ENCODE data around the gene IPO4.

DNA sequence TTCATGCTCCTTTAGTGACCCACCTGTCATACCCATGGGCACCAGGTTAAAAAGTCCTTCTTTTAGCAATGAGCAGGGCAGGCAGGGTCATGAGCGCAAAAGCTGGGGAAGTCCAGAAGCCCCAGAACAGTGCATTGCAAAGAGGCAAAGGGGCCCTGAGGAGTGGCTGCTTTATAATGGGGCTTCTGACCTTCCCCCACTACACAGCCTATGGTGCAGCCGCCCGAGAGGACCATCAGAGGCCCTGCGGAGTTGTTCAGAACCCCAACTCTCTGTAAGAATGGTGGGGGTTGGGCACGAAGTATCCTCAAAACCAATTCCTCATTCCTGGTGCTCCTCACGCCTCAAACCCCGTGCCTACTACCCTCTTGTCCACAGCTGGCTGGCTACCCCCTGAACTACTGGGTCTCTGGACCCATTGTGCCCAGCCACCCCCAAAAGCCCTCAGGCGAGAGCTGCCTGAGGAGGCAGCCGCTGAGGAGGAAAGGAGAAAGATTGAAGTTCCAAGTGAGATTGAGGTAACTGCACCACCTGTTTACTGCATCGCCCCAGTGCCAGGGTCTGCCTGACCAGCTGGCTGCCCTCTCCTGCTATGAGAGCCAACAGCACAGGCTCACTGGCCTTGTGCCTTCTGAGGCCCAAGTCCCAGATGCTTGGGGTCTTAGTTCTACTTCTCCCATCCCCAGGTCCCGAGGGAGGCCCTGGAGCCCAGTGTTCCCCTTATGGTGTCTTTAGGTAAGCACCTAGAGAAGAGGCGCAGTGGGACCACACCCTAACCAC is 10.0 kb downstream of the IPO4 start:
- TF ChIP-seq POLR2AphosphoS5 (IDR thresholded peaks at IDR 0.05), result no peak
- no peak for TF ChIP-seq POLR2A (IDR thresholded peaks at IDR 0.05)
- TF ChIP-seq, protein P1, sequence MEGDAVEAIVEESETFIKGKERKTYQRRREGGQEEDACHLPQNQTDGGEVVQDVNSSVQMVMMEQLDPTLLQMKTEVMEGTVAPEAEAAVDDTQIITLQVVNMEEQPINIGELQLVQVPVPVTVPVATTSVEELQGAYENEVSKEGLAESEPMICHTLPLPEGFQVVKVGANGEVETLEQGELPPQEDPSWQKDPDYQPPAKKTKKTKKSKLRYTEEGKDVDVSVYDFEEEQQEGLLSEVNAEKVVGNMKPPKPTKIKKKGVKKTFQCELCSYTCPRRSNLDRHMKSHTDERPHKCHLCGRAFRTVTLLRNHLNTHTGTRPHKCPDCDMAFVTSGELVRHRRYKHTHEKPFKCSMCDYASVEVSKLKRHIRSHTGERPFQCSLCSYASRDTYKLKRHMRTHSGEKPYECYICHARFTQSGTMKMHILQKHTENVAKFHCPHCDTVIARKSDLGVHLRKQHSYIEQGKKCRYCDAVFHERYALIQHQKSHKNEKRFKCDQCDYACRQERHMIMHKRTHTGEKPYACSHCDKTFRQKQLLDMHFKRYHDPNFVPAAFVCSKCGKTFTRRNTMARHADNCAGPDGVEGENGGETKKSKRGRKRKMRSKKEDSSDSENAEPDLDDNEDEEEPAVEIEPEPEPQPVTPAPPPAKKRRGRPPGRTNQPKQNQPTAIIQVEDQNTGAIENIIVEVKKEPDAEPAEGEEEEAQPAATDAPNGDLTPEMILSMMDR (IDR thresholded peaks at IDR 0.05), result no peak
